ENCODE measurements around the gene DAPP1. TPM values are rescaled to one million over a fixed set of nuclear protein-coding genes. Genes with fewer than 3 reads are reported as not detected.

Gene DAPP1
- total and polyA plus RNA-seq, 2 of the 8 experiments (the other 6 are each of a cell fraction or from before 2014, with no cell fraction given) = not detected

DNA sequence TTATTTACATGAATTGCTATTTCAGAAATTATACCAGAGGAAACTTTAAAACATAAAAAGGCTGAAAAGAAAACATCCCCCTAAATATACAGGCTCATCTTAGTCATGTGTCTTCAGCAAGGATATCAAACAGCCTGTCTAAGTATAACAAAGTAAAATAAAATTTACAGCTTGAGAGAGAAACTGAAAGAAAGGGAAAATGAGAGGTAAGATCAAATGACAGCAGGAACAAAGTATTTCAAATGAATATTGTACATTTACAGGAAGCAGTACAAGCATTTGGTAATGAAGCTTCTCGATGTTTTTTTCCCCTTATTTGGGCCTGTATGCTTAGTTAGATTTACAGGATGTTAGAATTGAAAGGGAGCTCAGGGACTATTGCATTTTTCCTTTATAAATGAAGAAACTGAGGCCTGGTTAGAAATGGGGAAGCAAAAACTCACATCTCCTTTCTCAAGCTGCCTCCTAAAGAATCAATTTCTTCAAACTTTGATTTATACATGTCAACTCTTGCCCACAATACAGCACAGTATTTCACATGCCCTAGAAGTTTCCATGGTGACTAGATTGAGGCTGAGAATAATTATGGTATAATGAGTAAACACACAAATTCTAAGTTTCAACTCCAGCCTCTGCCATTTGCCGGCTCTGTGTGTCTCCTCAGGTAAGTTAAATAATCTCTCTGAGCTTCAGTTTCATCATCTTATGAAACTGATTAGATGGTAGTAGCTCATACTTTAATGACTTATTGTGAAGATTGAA lies 29.3 kb downstream of the DAPP1 start:
- H2BK120ac ChIP-seq (replicated peaks; ENCODE audit: low read depth, low read length) = no peak overlapping the region
- no peaks in the 10 kb centered on the region for H4K20me1 ChIP-seq (replicated peaks in 1 of 2; ENCODE audit: control insufficient read depth in 1 of 2, insufficient read depth in 2 of 2, low read length in 2 of 2)
- H3K4me1 ChIP-seq (replicated peaks in 1 of 4; ENCODE audit: control insufficient read depth in 3 of 4, insufficient read depth in 4 of 4, low read length in 3 of 4) = no peaks in the 10 kb centered on the region
- ChIA-PET POLR2A (ENCODE audit: partially characterized antibody) (interaction anchor here (0.5 to 1.0 kb wide), 2 partner anchors 104 to 1206 kb away, joined by 3 read pairs; partner anchors contain the start of gene H2AZ1), CTCF (ENCODE audit: partially characterized antibody) (interaction anchor here (1.4 to 1.7 kb wide), 2 partner anchors 19 to 37 kb away, joined by 5 read pairs; no protein-coding TSS in a partner anchor)
- FAIRE-seq (no peak), DNase-seq (ENCODE audit: low read depth in 1 of 2, low spot score in 2 of 2) (no peak)
- no peak overlapping the region for H3K4me2 ChIP-seq (ENCODE audit: insufficient read depth in 1 of 2, low read depth in 2 of 2, low read length in 2 of 2)
- H3K27ac ChIP-seq (ENCODE audit: low read depth, low read length) = no peak overlapping the region
- H4K5ac ChIP-seq (ENCODE audit: insufficient read length, low read depth, low read length) = no peak overlapping the region
- no peak overlapping the region for H3K4ac ChIP-seq (replicated peaks; ENCODE audit: insufficient read length, low read depth, low read length)
- H4K91ac ChIP-seq (replicated peaks; ENCODE audit: insufficient read length, low read length) = no peak overlapping the region
- no peak overlapping the region for H2BK12ac ChIP-seq (ENCODE audit: low read depth, low read length)
- H2BK15ac ChIP-seq (ENCODE audit: low read length) = no peak overlapping the region
- H3K9ac ChIP-seq (replicated peaks in 1 of 4; ENCODE audit: extremely low read depth in 1 of 4, low read depth in 3 of 4, low read length in 3 of 4) = no peak overlapping the region
- H2BK20ac ChIP-seq (ENCODE audit: low read length) = no peak overlapping the region
- no peak overlapping the region for H2AK5ac ChIP-seq (ENCODE audit: low read depth, low read length)
- H3K18ac ChIP-seq (ENCODE audit: extremely low read depth, low read length) = no peak overlapping the region
- H4K8ac ChIP-seq (ENCODE audit: extremely low read depth, insufficient read depth, low read length) = no peak overlapping the region
- no peaks in the 10 kb centered on the region for H3K23me2 ChIP-seq (ENCODE audit: low read depth, low read length)
- H2AFZ ChIP-seq (ENCODE audit: low read length) = no peak overlapping the region
- H3K23ac ChIP-seq (ENCODE audit: insufficient read length) = no peak overlapping the region
- no peak overlapping the region for H3K4me3 ChIP-seq (ENCODE audit: extremely low read depth in 1 of 4, insufficient read depth in 2 of 4, low read depth in 3 of 4, low read length in 4 of 4)
- no peak overlapping the region for H2BK5ac ChIP-seq (ENCODE audit: low read depth, low read length)
- no peaks in the 10 kb centered on the region for H3K9me3 ChIP-seq (ENCODE audit: insufficient read depth in 2 of 2, low read depth in 1 of 2, low read length in 1 of 2)
- no peak overlapping the region for H3K14ac ChIP-seq (ENCODE audit: insufficient read length)
- H3K36me3 ChIP-seq (ENCODE audit: control insufficient read depth in 2 of 4, insufficient read depth in 4 of 4, low read length in 3 of 4) = no peaks in the 10 kb centered on the region
- WGBS, 2 experiments (ENCODE audit: extremely low coverage in 1 of 2, insufficient coverage in 1 of 2, insufficient read length in 1 of 2, insufficient replicate concordance in 2 of 2, low coverage in 1 of 2, low lambda C conversion rate in 2 of 2, missing lambda C conversion rate in 1 of 2) = 95% methylated on average over 2 of the region's 2 CpGs; no CpG with 5 or more reads in 1 of the 2 experiments
- no peaks in the 10 kb centered on the region for H3K27me3 ChIP-seq (replicated peaks in 1 of 4; ENCODE audit: control insufficient read depth in 3 of 4, extremely low read depth in 1 of 4, insufficient read depth in 3 of 4, low read length in 3 of 4)
- no peaks in the 10 kb centered on the region for H3K79me1 ChIP-seq (ENCODE audit: low read depth, low read length)
- no peak overlapping the region for H3K56ac ChIP-seq (replicated peaks; ENCODE audit: insufficient read length, low read depth, low read length)
- no peaks in the 10 kb centered on the region for H3K79me2 ChIP-seq (ENCODE audit: control insufficient read depth in 1 of 2, insufficient read depth in 2 of 2, low read length in 2 of 2)
- no peak for TF ChIP-seq ZNF274 (IDR thresholded peaks at IDR 0.05; ENCODE audit: borderline replicate concordance, extremely low read depth, low read length)
- TF ChIP-seq TBP (IDR thresholded peaks at IDR 0.05; ENCODE audit: low read depth, low read length) = no peak
- TF ChIP-seq CHD2 (IDR thresholded peaks at IDR 0.05; ENCODE audit: low read length) = no peak
- no peak for TF ChIP-seq JUND (IDR thresholded peaks at IDR 0.05; ENCODE audit: low read length)
- no peak for TF ChIP-seq SAP30 (IDR thresholded peaks at IDR 0.05; ENCODE audit: insufficient read depth, insufficient replicate concordance, low read length)
- TF ChIP-seq JUN (IDR thresholded peaks at IDR 0.05; ENCODE audit: low read depth, low read length) = no peak
- TF ChIP-seq, protein P1, sequence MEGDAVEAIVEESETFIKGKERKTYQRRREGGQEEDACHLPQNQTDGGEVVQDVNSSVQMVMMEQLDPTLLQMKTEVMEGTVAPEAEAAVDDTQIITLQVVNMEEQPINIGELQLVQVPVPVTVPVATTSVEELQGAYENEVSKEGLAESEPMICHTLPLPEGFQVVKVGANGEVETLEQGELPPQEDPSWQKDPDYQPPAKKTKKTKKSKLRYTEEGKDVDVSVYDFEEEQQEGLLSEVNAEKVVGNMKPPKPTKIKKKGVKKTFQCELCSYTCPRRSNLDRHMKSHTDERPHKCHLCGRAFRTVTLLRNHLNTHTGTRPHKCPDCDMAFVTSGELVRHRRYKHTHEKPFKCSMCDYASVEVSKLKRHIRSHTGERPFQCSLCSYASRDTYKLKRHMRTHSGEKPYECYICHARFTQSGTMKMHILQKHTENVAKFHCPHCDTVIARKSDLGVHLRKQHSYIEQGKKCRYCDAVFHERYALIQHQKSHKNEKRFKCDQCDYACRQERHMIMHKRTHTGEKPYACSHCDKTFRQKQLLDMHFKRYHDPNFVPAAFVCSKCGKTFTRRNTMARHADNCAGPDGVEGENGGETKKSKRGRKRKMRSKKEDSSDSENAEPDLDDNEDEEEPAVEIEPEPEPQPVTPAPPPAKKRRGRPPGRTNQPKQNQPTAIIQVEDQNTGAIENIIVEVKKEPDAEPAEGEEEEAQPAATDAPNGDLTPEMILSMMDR (IDR thresholded peaks at IDR 0.05; ENCODE audit: control extremely low read depth in 1 of 3, insufficient read depth in 1 of 3, low read depth in 1 of 3, low read length in 3 of 3) = no peak
- no peak for TF ChIP-seq CBX5 (IDR thresholded peaks at IDR 0.05; ENCODE audit: low read depth, low read length)
- no peak for TF ChIP-seq KDM5A (IDR thresholded peaks at IDR 0.05; ENCODE audit: low read length)
- TF ChIP-seq, protein P2, sequence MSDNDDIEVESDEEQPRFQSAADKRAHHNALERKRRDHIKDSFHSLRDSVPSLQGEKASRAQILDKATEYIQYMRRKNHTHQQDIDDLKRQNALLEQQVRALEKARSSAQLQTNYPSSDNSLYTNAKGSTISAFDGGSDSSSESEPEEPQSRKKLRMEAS (IDR thresholded peaks at IDR 0.05) = no peak

Data from H1 (cell line).